CD4-positive, alpha-beta memory T cell (primary cell): ENCODE data around the gene GTF2E1. TPM values are rescaled to one million over a fixed set of nuclear protein-coding genes. Genes with fewer than 3 reads are reported as not detected.

Experiments used
- CTCF ChIA-PET: fragments of 350-600 bp; sonication (Branson Sonifier 250); formaldehyde crosslinking; loops from one replicate; lab custom pipeline; 2021; ENCODE audit warnings: inconsistent platforms; ENCODE audit not compliant: partially characterized antibody; lab: Charles Lee
- POLR2A ChIA-PET: fragments of 350-600 bp; sonication (Branson Sonifier 250); formaldehyde crosslinking; loops from one replicate; lab custom pipeline; 2021; ENCODE audit not compliant: partially characterized antibody; lab: Charles Lee
- DNase-seq, 5 donors: peaks; one replicate each; pipeline versions ENCODE4 v3.0.0 to v3.0.0-alpha.2; 2020 to 2022; ENCODE audit warnings: mixed read lengths in 1 of 5
- H3K27ac ChIP-seq: one replicate; pipeline ENCODE4 v1.7.0; 2013; ENCODE audit warnings: low read depth, low read length
- H3K27me3 ChIP-seq: 2 replicates; pipeline ENCODE4 v1.7.0; 2013; ENCODE audit warnings: mild to moderate bottlenecking, low read length, moderate library complexity; ENCODE audit not compliant: insufficient read depth
- H3K36me3 ChIP-seq: 2 replicates; pipeline ENCODE4 v1.7.0; 2013; ENCODE audit warnings: mild to moderate bottlenecking, low read length, moderate library complexity; ENCODE audit not compliant: insufficient read depth
- H3K4me1 ChIP-seq: 2 replicates; pipeline ENCODE4 v1.7.0; 2013; ENCODE audit warnings: mild to moderate bottlenecking, low read length, moderate library complexity; ENCODE audit not compliant: insufficient read depth
- H3K4me3 ChIP-seq, 2 donors: one replicate each; pipeline ENCODE4 v1.7.0; 2013; ENCODE audit warnings: low read length in 2 of 2, mild to moderate bottlenecking in 1 of 2
- H3K9me3 ChIP-seq, 2 donors: one replicate each; pipeline ENCODE4 v1.7.0; 2013; ENCODE audit warnings: low read length in 2 of 2, control low read depth in 1 of 2; ENCODE audit not compliant: control insufficient read depth in 1 of 2
- H3K27ac Mint-ChIP-seq, 7 donors: one replicate each; pipeline ENCODE4 v1.8.0; 2020 to 2021; ENCODE audit warnings: mixed read lengths in 7 of 7, mild to moderate bottlenecking in 6 of 7, inconsistent platforms in 3 of 7, moderate library complexity in 3 of 7
- H3K27me3 Mint-ChIP-seq, 2 donors: one replicate each; pipeline ENCODE4 v1.8.0; 2020 to 2021; ENCODE audit warnings: mixed read lengths in 2 of 2
- H3K36me3 Mint-ChIP-seq, 2 donors: one replicate each; pipeline ENCODE4 v1.8.0; 2020 to 2021; ENCODE audit warnings: mixed read lengths in 2 of 2, inconsistent platforms in 1 of 2, mild to moderate bottlenecking in 1 of 2
- H3K4me1 Mint-ChIP-seq, 4 donors: one replicate each; pipeline ENCODE4 v1.8.0; 2020 to 2021; ENCODE audit warnings: mixed read lengths in 4 of 4, mild to moderate bottlenecking in 1 of 4
- H3K4me3 Mint-ChIP-seq, 8 donors: one replicate each; pipeline ENCODE4 v1.8.0; 2020 to 2021; ENCODE audit warnings: mixed read lengths in 8 of 8, mild to moderate bottlenecking in 7 of 8, moderate library complexity in 6 of 8, inconsistent platforms in 3 of 8
- H3K9me3 Mint-ChIP-seq, 8 donors: one replicate each; pipeline ENCODE4 v1.8.0; 2020 to 2021; ENCODE audit warnings: mixed read lengths in 8 of 8, mild to moderate bottlenecking in 5 of 8, inconsistent platforms in 3 of 8, moderate library complexity in 1 of 8
- intact Hi-C: fragments of 100-400 bp; cut with micrococcal nuclease; formaldehyde crosslinking; loops from one replicate; pipeline ENCODE4 v1.15.1; 2023
- polyA plus RNA-seq, 2 donors: library from polyadenylated mRNA; unstranded; fragments of 300-500 nt; fragmentation: Illumina TruSeq; gene quantifications; one replicate each; pipeline ENCODE4 v1.2.3, GENCODE V29; 2021
- total RNA-seq, 2 experiments: library from RNA; stranded (reverse); gene quantifications; one replicate each; pipeline ENCODE4 v1.2.3, GENCODE V29; 2021

Gene GTF2E1
- total and polyA plus RNA-seq, 4 experiments from 2014 or later, result 15.3 to 30.2 (median 23.0) TPM

- Histone ChIP-seq H3K36me3 (no peaks in the 10 kb centered on the region), H3K4me1 (peaks cover 13% of the 10 kb centered on the region), H3K27ac (no peak overlapping the region), H3K9me3 (no peaks in the 10 kb centered on the region), H3K27me3 (no peaks in the 10 kb centered on the region), H3K4me3 (no peak overlapping the region)
- peaks cover 43 to 82% (median 61%) of the 10 kb centered on the region in 4 donors for H3K4me1 Mint-ChIP-seq
- no peaks in the 10 kb centered on the region for H3K27me3 Mint-ChIP-seq
- peaks cover 8 to 9% of the 10 kb centered on the region in 2 donors for H3K36me3 Mint-ChIP-seq
- H3K27ac Mint-ChIP-seq, result peak overlapping the region in 1 of 7 donors; percentile 57
- CTCF ChIA-PET, result interaction anchor here (1.6 to 3.2 kb wide), 3 partner anchors 13 to 203 kb away, joined by 3 to 11 read pairs (median 4); no protein-coding TSS in a partner anchor
- DNase-seq, result no peak
- H3K4me3 Mint-ChIP-seq, result no peak overlapping the region
- H3K9me3 Mint-ChIP-seq, result no peaks in the 10 kb centered on the region
- intact Hi-C loops, result no loop called here
- POLR2A ChIA-PET, result no interaction called here
Observed at GRCh38 chr3:120764206-120764605, 21.7 kb downstream of the GTF2E1 start.

GRCh38 chr3:120765830-120766493 is 23.4 kb downstream of the GTF2E1 start:
- no peak for DNase-seq
- H3K27me3 Mint-ChIP-seq, result no peaks in the 10 kb centered on the region
- Histone ChIP-seq H3K4me1 (peaks cover 13% of the 10 kb centered on the region), H3K4me3 (no peak overlapping the region), H3K27ac (no peak overlapping the region), H3K36me3 (peaks cover 7% of the 10 kb centered on the region), H3K27me3 (no peaks in the 10 kb centered on the region), H3K9me3 (no peaks in the 10 kb centered on the region)
- intact Hi-C loops, result no loop called here
- POLR2A ChIA-PET, result no interaction called here
- H3K9me3 Mint-ChIP-seq, result no peaks in the 10 kb centered on the region
- peaks cover 40 to 70% (median 52%) of the 10 kb centered on the region in 4 donors for H3K4me1 Mint-ChIP-seq
- peaks cover 9% of the 10 kb centered on the region in 2 donors for H3K36me3 Mint-ChIP-seq
- CTCF ChIA-PET, result interaction anchor here (0.8 to 3.2 kb wide), 6 partner anchors 12 to 348 kb away, joined by 3 to 11 read pairs (median 4); no protein-coding TSS in a partner anchor
- H3K27ac Mint-ChIP-seq, result peak overlapping the region in 1 of 7 donors; percentile 8
- no peak overlapping the region for H3K4me3 Mint-ChIP-seq

DNA sequence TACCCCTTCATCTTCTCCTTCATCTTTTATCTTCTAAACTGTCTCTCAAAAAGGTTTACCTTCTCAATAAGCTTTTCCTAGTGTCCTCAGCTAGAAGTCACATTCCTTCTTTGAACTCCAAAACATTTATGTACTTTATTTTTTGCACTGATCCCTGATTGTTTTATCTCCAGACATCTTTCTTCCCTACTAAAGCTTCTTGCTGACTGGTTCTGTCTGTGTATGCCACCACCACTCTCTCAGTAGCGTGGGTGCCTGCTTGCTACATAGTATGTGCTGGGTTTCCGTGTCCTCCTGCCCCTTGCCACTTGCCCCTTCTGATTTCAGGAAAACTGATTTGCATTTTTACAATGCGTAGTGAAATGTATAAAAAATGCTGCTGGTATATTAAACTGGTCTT is 24.0 kb downstream of the GTF2E1 start:
- Mint-ChIP-seq H3K9me3 (no peaks in the 10 kb centered on the region), H3K27ac (peak overlapping the region in 2 of 7 donors; percentile 15 to 43), H3K36me3 (peaks cover 6 to 13% of the 10 kb centered on the region in 2 donors), H3K27me3 (no peaks in the 10 kb centered on the region), H3K4me1 (peaks cover 37 to 64% (median 47%) of the 10 kb centered on the region in 4 donors), H3K4me3 (no peak overlapping the region)
- H3K27ac ChIP-seq, result no peak overlapping the region
- H3K27me3 ChIP-seq, result no peaks in the 10 kb centered on the region
- H3K4me1 ChIP-seq, result peaks cover 13% of the 10 kb centered on the region
- H3K36me3 ChIP-seq, result peaks cover 9% of the 10 kb centered on the region
- DNase-seq, result no peak
- H3K4me3 ChIP-seq, result no peak overlapping the region
- POLR2A ChIA-PET, result no interaction called here
- CTCF ChIA-PET, result interaction anchor here (0.8 to 1.8 kb wide), 3 partner anchors 28 to 348 kb away, joined by 3 to 8 read pairs (median 6); no protein-coding TSS in a partner anchor
- H3K9me3 ChIP-seq, result no peaks in the 10 kb centered on the region
- intact Hi-C loops, result no loop called here

DNA sequence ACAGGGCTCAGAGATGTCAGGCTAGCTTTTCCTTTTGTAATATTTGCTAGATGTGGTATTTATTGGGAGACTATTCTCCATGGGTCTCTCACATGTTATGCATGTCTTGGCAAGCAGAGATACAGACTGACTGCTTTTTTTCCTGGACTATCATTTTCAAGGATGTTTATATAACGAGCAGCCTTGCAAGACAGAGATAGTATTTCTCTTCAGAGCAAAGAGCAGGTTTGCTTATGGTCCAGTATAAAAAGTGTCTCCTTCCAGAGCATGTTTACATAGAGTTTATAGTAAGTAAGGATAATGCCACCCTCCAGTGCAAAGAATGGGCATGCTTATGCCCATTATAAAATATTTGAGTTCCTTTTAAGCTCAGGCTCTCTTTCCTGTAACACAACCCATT is 24.6 kb downstream of the GTF2E1 start:
- H3K4me3 ChIP-seq, result no peak overlapping the region
- peaks cover 6 to 13% of the 10 kb centered on the region in 2 donors for H3K36me3 Mint-ChIP-seq
- peaks cover 35 to 59% (median 46%) of the 10 kb centered on the region in 4 donors for H3K4me1 Mint-ChIP-seq
- H3K27ac ChIP-seq, result no peak overlapping the region
- peak overlapping the region in 2 of 7 donors; percentile 15 to 43 for H3K27ac Mint-ChIP-seq
- H3K27me3 ChIP-seq, result no peaks in the 10 kb centered on the region
- CTCF ChIA-PET, result interaction anchor here (0.8 to 1.8 kb wide), 3 partner anchors 28 to 349 kb away, joined by 3 to 8 read pairs (median 6); no protein-coding TSS in a partner anchor
- no peak for DNase-seq
- peaks cover 9% of the 10 kb centered on the region for H3K36me3 ChIP-seq
- no peaks in the 10 kb centered on the region for H3K27me3 Mint-ChIP-seq
- intact Hi-C loops, result no loop called here
- no peak overlapping the region for H3K4me3 Mint-ChIP-seq
- no peaks in the 10 kb centered on the region for H3K9me3 Mint-ChIP-seq
- H3K4me1 ChIP-seq, result peaks cover 13% of the 10 kb centered on the region
- no peaks in the 10 kb centered on the region for H3K9me3 ChIP-seq
- POLR2A ChIA-PET, result no interaction called here

GRCh38 chr3:120769436-120769835 is 26.9 kb downstream of the GTF2E1 start:
- Histone ChIP-seq H3K27me3 (no peaks in the 10 kb centered on the region), H3K9me3 (no peaks in the 10 kb centered on the region), H3K36me3 (peaks cover 9% of the 10 kb centered on the region), H3K4me1 (no peaks in the 10 kb centered on the region), H3K27ac (no peak overlapping the region), H3K4me3 (no peak overlapping the region)
- intact Hi-C loops, result no loop called here
- H3K27me3 Mint-ChIP-seq, result no peaks in the 10 kb centered on the region
- ChIA-PET POLR2A (interaction anchor here (1.3 kb wide), 2 partner anchors 50 to 173 kb away, joined by 3 to 5 read pairs; partner anchors contain the start of gene NDUFB4), CTCF (interaction anchor here (1.2 to 1.6 kb wide), 3 partner anchors 23 to 211 kb away, joined by 5 to 7 read pairs (median 6); no protein-coding TSS in a partner anchor)
- DNase-seq, result no peak
- H3K36me3 Mint-ChIP-seq, result peaks cover 12 to 20% of the 10 kb centered on the region in 2 donors
- H3K27ac Mint-ChIP-seq, result peak overlapping the region in 1 of 7 donors; percentile 1
- H3K4me1 Mint-ChIP-seq, result peaks cover 24 to 45% (median 33%) of the 10 kb centered on the region in 4 donors
- H3K4me3 Mint-ChIP-seq, result no peak overlapping the region
- no peaks in the 10 kb centered on the region for H3K9me3 Mint-ChIP-seq

DNA sequence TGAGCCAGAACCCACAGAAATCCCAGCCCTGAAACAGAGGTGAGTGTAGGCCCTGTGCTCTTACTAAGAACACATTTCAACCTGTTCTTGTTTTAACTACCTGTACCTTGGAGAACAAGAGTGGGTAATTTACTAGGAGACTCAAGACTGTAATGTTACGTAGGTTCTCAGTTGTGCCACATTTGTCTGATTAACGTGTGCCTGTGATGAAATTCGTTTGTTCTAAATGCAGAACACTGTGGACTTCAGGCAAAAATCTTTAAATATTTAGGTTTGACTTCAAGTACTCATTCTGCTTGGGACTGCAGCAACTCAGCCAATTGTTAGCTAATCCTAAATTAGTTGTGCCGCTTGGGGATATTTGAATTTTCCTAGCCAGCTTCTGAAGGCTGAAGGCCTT is 28.3 kb downstream of the GTF2E1 start:
- Mint-ChIP-seq H3K4me1 (peaks cover 19 to 38% (median 28%) of the 10 kb centered on the region in 4 donors), H3K27me3 (no peaks in the 10 kb centered on the region), H3K4me3 (no peak overlapping the region), H3K36me3 (peaks cover 12 to 20% of the 10 kb centered on the region in 2 donors), H3K9me3 (no peaks in the 10 kb centered on the region), H3K27ac (peak overlapping the region in 1 of 7 donors; percentile 13)
- ChIA-PET POLR2A (no interaction called here), CTCF (interaction anchor here (1.6 kb wide), 1 partner anchor 25 kb away, joined by 7 read pairs; no protein-coding TSS in a partner anchor)
- H3K4me3 ChIP-seq, result no peak overlapping the region
- no peaks in the 10 kb centered on the region for H3K4me1 ChIP-seq
- H3K27ac ChIP-seq, result no peak overlapping the region
- DNase-seq, result no peak
- intact Hi-C loops, result no loop called here
- H3K27me3 ChIP-seq, result no peaks in the 10 kb centered on the region
- H3K9me3 ChIP-seq, result no peaks in the 10 kb centered on the region
- H3K36me3 ChIP-seq, result peaks cover 9% of the 10 kb centered on the region

DNA sequence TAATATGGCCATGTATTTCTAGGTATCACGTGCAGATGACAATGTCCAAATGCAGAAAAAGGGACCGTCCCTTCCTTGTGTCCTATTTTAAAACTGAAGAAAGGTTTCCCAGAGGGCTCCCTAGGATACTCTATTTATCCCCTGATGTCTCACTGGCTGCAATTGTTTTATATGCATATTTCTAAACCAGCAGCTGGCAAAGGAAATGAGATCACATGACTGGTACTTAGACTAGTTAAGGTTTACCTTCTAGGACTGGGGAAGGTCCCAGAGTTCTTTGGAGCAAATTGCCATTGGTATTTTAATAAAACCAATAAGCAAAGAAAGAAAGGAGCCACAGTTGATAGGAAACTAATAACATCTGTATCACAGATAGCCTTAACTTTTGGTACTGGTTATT is 29.5 kb downstream of the GTF2E1 start:
- peak overlapping the region in 2 of 7 donors; percentile 10 to 24 for H3K27ac Mint-ChIP-seq
- ChIA-PET CTCF (interaction anchor here (0.8 to 1.7 kb wide), 3 partner anchors 23 to 354 kb away, joined by 3 to 7 read pairs (median 6); no protein-coding TSS in a partner anchor), POLR2A (interaction anchor here (0.7 to 1.5 kb wide), 2 partner anchors 175 kb away, joined by 3 read pairs; no protein-coding TSS in a partner anchor)
- intact Hi-C loops, result no loop called here
- no peak overlapping the region for H3K4me3 ChIP-seq
- H3K27me3 ChIP-seq, result no peaks in the 10 kb centered on the region
- no peak overlapping the region for H3K27ac ChIP-seq
- H3K36me3 Mint-ChIP-seq, result peaks cover 15 to 23% of the 10 kb centered on the region in 2 donors
- H3K36me3 ChIP-seq, result peaks cover 16% of the 10 kb centered on the region
- H3K4me3 Mint-ChIP-seq, result no peak overlapping the region
- H3K9me3 ChIP-seq, result no peaks in the 10 kb centered on the region
- H3K9me3 Mint-ChIP-seq, result no peaks in the 10 kb centered on the region
- H3K4me1 Mint-ChIP-seq, result peaks cover 18 to 29% (median 24%) of the 10 kb centered on the region in 4 donors
- DNase-seq, result no peak
- H3K4me1 ChIP-seq, result no peaks in the 10 kb centered on the region
- no peaks in the 10 kb centered on the region for H3K27me3 Mint-ChIP-seq
